IPS-20b (cell line): ENCODE results near the gene RPL22.

Source experiments
- H3K27ac ChIP-seq: one replicate; pipeline ENCODE4 v1.5.1; 2013; ENCODE audit warnings: low read length
- H3K27me3 ChIP-seq: 2 replicates; pipeline ENCODE4 v1.6.1; 2013; ENCODE audit warnings: mild to moderate bottlenecking, low read length, inconsistent platforms; ENCODE audit not compliant: insufficient read depth
- H3K36me3 ChIP-seq: 2 replicates; pipeline ENCODE4 v1.6.1; 2013; ENCODE audit warnings: low read depth, mild to moderate bottlenecking, inconsistent platforms, low read length, moderate library complexity; ENCODE audit not compliant: insufficient read depth
- H3K4me1 ChIP-seq: 2 replicates; pipeline ENCODE4 v1.6.1; 2013; ENCODE audit warnings: mild to moderate bottlenecking, control low read depth, inconsistent platforms, low read length, moderate library complexity; ENCODE audit not compliant: insufficient read depth
- H3K4me3 ChIP-seq: 2 replicates; pipeline ENCODE4 v1.5.1; 2013; ENCODE audit warnings: mild to moderate bottlenecking, low read length, inconsistent platforms
- H3K9ac ChIP-seq: 2 replicates; pipeline ENCODE4 v1.6.1; 2013; ENCODE audit warnings: low read depth, mild to moderate bottlenecking, inconsistent platforms, low read length, moderate library complexity
- H3K9me3 ChIP-seq: 2 replicates; pipeline ENCODE4 v1.6.1; 2013; ENCODE audit warnings: mild to moderate bottlenecking, low read depth, low read length, inconsistent platforms; ENCODE audit not compliant: insufficient read depth

RPL22 gene

GRCh38 chr1:6154525-6155319, 44.7 kb downstream of the RPL22 start:
- Histone ChIP-seq H3K27me3 (peaks cover 5% of the 10 kb centered on the region), H3K9ac (no peak overlapping the region), H3K4me3 (no peak overlapping the region), H3K27ac (no peak overlapping the region), H3K36me3 (no peaks in the 10 kb centered on the region), H3K9me3 (no peaks in the 10 kb centered on the region; the same call in 1 of the 2 replicates), H3K4me1 (no peaks in the 10 kb centered on the region)

GRCh38 chr1:6152882-6153281, 46.5 kb downstream of the RPL22 start:
- no peaks in the 10 kb centered on the region; the same call in 1 of the 2 replicates for H3K9me3 ChIP-seq
- H3K27ac ChIP-seq, result no peak overlapping the region
- peaks cover 21% of the 10 kb centered on the region for H3K27me3 ChIP-seq
- H3K4me3 ChIP-seq, result no peak overlapping the region
- no peaks in the 10 kb centered on the region for H3K36me3 ChIP-seq
- H3K4me1 ChIP-seq, result no peaks in the 10 kb centered on the region
- no peak overlapping the region for H3K9ac ChIP-seq

GRCh38 chr1:6152181-6152580, 47.2 kb downstream of the RPL22 start:
- H3K9ac ChIP-seq, result no peak overlapping the region
- no peaks in the 10 kb centered on the region for H3K36me3 ChIP-seq
- H3K27ac ChIP-seq, result no peak overlapping the region
- H3K27me3 ChIP-seq, result peaks cover 28% of the 10 kb centered on the region
- H3K9me3 ChIP-seq, result no peaks in the 10 kb centered on the region; the same call in 1 of the 2 replicates
- H3K4me1 ChIP-seq, result no peaks in the 10 kb centered on the region
- no peak overlapping the region for H3K4me3 ChIP-seq

- peaks cover 32% of the 10 kb centered on the region for H3K27me3 ChIP-seq
- no peak overlapping the region for H3K9ac ChIP-seq
- H3K9me3 ChIP-seq, result no peaks in the 10 kb centered on the region; the same call in 1 of the 2 replicates
- H3K4me1 ChIP-seq, result no peaks in the 10 kb centered on the region
- no peak overlapping the region for H3K4me3 ChIP-seq
- H3K27ac ChIP-seq, result no peak overlapping the region
- no peaks in the 10 kb centered on the region for H3K36me3 ChIP-seq
Measured at GRCh38 chr1:6151291-6151822, 48.0 kb downstream of the RPL22 start.

- H3K27me3 ChIP-seq, result peaks cover 32% of the 10 kb centered on the region
Measured at GRCh38 chr1:6150006-6150938, 49.1 kb downstream of the RPL22 start.

GRCh38 chr1:6149597-6149996, 49.8 kb downstream of the RPL22 start:
- H3K27me3 ChIP-seq, result peaks cover 32% of the 10 kb centered on the region
- H3K9me3 ChIP-seq, result no peaks in the 10 kb centered on the region; the same call in 1 of the 2 replicates

More at GRCh38 chr1:6150006-6150938, 49.1 kb downstream of the RPL22 start:
- Histone ChIP-seq H3K9me3 (no peaks in the 10 kb centered on the region; the same call in 1 of the 2 replicates), H3K9ac (no peak overlapping the region), H3K4me3 (no peak overlapping the region), H3K27ac (no peak overlapping the region), H3K4me1 (no peaks in the 10 kb centered on the region), H3K36me3 (no peaks in the 10 kb centered on the region)

GRCh38 chr1:6148497-6149241, 50.7 kb downstream of the RPL22 start:
- Histone ChIP-seq H3K4me1 (no peaks in the 10 kb centered on the region; the same call in 1 of the 2 replicates), H3K4me3 (peak overlapping the region; percentile 53), H3K36me3 (no peaks in the 10 kb centered on the region), H3K27ac (no peak overlapping the region), H3K9ac (no peak overlapping the region), H3K27me3 (peaks cover 32% of the 10 kb centered on the region), H3K9me3 (no peaks in the 10 kb centered on the region; the same call in 1 of the 2 replicates)

More at GRCh38 chr1:6149597-6149996, 49.8 kb downstream of the RPL22 start:
- Histone ChIP-seq H3K4me3 (no peak overlapping the region), H3K9ac (no peak overlapping the region), H3K36me3 (no peaks in the 10 kb centered on the region), H3K4me1 (no peaks in the 10 kb centered on the region; the same call in 1 of the 2 replicates), H3K27ac (no peak overlapping the region)

GRCh38 chr1:6145864-6146410, 53.5 kb downstream of the RPL22 start:
- H3K36me3 ChIP-seq, result no peaks in the 10 kb centered on the region
- peaks cover 38% of the 10 kb centered on the region for H3K27me3 ChIP-seq
- H3K9ac ChIP-seq, result no peak overlapping the region
- H3K27ac ChIP-seq, result no peak overlapping the region
- H3K4me1 ChIP-seq, result no peaks in the 10 kb centered on the region; the same call in 1 of the 2 replicates
- H3K4me3 ChIP-seq, result no peak overlapping the region
- H3K9me3 ChIP-seq, result no peaks in the 10 kb centered on the region; the same call in 1 of the 2 replicates

GRCh38 chr1:6145396-6145750, 54.0 kb downstream of the RPL22 start:
- Histone ChIP-seq H3K9ac (no peak overlapping the region), H3K27me3 (peaks cover 38% of the 10 kb centered on the region), H3K9me3 (no peaks in the 10 kb centered on the region; the same call in 1 of the 2 replicates), H3K27ac (no peak overlapping the region), H3K4me1 (no peaks in the 10 kb centered on the region; the same call in 1 of the 2 replicates), H3K36me3 (no peaks in the 10 kb centered on the region), H3K4me3 (no peak overlapping the region)

GRCh38 chr1:6144647-6145395, 54.6 kb downstream of the RPL22 start:
- H3K4me1 ChIP-seq, result no peaks in the 10 kb centered on the region; the same call in 1 of the 2 replicates
- H3K9me3 ChIP-seq, result no peaks in the 10 kb centered on the region; the same call in 1 of the 2 replicates
- no peak overlapping the region for H3K9ac ChIP-seq
- no peak overlapping the region for H3K4me3 ChIP-seq
- H3K27ac ChIP-seq, result no peak overlapping the region
- peaks cover 34% of the 10 kb centered on the region for H3K27me3 ChIP-seq
- H3K36me3 ChIP-seq, result no peaks in the 10 kb centered on the region
